ENCODE measurements around the gene TEKTIP1.

DNA sequence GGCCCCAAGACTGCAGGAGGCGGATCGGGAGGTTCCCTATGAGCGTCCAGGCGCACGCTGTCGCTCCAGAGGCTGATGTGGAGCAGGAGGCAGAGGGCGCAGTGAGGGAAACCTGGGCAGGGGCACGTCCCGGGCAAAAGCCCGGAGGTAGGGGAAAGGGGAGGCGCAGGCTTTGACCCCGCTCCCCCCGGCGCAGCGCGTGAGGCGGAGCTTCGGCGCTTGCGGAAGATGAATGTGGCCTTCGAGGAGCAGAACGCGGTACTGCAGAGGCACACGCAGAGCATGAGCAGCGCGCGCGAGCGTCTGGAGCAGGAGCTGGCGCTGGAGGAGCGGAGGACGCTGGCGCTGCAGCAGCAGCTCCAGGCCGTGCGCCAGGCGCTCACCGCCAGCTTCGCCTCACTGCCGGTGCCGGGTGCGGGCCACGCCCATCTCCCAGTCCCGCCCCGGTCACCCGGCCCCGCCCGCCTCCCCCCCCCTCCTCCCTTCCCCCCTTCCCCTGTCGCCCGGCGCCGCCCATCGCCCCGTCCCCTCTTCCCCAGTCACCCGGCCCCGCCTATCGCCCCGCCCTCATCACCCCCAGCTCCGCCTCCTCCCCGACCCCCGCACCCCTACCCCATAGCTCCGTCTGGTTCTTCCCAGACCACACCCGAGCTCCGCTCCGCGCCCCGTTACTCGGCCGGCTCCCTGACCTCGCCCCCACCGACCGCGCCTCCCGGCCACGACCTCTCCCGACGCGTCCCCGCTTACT, 37.9 kb downstream of the TEKTIP1 start:
- no peak for TF ChIP-seq YY1 (IDR thresholded peaks at IDR 0.05; ENCODE audit: insufficient read depth, insufficient read length)
- TF ChIP-seq ZNF274 (IDR thresholded peaks at IDR 0.05; ENCODE audit: low read depth, low read length): no peak

Measured in NT2/D1 (cell line).